Astrocyte of the spinal cord (primary cell): ENCODE measurements around the gene CAST.

Experiments
- DNase-seq: peaks from one replicate; pipeline ENCODE4 v3.0.0; 2011; ENCODE audit warnings: low read depth, low spot score
- H3K4me3 ChIP-seq: 2 replicates; pipeline ENCODE4 v1.5.1; 2011; ENCODE audit warnings: low read depth, mild to moderate bottlenecking, low read length, moderate library complexity
- in situ Hi-C: cut with HindIII; loops from 2 replicates; pipeline ENCODE4 v1.10.0; 2017; ENCODE audit warnings: low sequenced_read_pairs
- TF ChIP-seq, protein P1 (sequence below): IDR thresholded peaks from 2 replicates; pipeline ENCODE4 v1.5.1; 2012; ENCODE audit warnings: low read depth, mild to moderate bottlenecking, low read length, inconsistent platforms

The CAST gene

DNA sequence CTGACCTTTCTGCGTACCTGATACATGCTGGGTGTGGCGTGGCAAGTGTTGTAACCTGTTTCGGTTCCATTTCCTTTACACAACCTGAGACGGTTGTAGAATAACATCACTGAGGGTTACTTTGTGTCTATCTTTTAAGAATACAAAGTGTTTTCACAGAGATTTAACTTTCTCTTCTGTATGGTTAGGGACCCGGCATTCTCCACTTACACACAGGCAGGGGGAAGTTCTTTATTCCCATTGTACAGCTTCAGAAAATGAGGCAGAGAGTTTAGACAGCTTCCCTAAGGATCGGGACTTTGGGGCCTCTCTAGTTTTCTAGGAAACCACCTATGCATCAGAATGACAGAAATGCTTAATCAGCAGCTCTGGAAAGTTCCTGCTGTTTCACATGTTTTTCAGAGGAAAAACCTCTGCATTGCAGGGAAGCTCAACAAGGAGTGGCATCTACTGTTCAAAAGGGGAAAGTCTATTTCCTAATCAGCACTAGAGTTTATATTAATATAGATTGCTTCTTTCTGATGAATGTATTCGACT is 41.3 kb downstream of the CAST start:
- peak overlapping the region; percentile 64 for H3K4me3 ChIP-seq
- TF ChIP-seq, protein P1, sequence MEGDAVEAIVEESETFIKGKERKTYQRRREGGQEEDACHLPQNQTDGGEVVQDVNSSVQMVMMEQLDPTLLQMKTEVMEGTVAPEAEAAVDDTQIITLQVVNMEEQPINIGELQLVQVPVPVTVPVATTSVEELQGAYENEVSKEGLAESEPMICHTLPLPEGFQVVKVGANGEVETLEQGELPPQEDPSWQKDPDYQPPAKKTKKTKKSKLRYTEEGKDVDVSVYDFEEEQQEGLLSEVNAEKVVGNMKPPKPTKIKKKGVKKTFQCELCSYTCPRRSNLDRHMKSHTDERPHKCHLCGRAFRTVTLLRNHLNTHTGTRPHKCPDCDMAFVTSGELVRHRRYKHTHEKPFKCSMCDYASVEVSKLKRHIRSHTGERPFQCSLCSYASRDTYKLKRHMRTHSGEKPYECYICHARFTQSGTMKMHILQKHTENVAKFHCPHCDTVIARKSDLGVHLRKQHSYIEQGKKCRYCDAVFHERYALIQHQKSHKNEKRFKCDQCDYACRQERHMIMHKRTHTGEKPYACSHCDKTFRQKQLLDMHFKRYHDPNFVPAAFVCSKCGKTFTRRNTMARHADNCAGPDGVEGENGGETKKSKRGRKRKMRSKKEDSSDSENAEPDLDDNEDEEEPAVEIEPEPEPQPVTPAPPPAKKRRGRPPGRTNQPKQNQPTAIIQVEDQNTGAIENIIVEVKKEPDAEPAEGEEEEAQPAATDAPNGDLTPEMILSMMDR, result no peak
- DNase-seq, result peak; percentile 40
- in situ Hi-C loops, result no loop called here

DNA sequence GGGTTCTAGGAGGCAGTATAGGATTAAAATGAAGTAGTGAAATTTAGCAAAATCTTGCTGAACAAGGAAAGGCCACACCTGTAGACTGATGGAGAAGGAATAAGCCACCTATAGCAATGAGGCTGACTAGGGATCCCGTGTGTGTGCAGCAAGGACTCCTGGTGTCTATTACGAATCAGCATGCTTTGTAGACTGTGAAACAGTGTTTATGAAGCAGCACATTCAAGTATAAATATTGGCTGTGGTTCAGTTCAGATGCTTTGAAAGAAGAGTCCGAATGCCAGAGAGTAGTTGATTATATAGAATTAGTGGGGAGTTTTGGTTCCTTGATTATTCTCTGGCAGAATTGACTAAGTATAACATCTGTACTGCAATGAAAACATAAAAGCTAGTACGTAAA is 41.8 kb downstream of the CAST start:
- TF ChIP-seq, protein P1, result no peak
- H3K4me3 ChIP-seq, result peak overlapping the region; percentile 64
- DNase-seq, result no peak
- in situ Hi-C loops, result no loop called here

DNA sequence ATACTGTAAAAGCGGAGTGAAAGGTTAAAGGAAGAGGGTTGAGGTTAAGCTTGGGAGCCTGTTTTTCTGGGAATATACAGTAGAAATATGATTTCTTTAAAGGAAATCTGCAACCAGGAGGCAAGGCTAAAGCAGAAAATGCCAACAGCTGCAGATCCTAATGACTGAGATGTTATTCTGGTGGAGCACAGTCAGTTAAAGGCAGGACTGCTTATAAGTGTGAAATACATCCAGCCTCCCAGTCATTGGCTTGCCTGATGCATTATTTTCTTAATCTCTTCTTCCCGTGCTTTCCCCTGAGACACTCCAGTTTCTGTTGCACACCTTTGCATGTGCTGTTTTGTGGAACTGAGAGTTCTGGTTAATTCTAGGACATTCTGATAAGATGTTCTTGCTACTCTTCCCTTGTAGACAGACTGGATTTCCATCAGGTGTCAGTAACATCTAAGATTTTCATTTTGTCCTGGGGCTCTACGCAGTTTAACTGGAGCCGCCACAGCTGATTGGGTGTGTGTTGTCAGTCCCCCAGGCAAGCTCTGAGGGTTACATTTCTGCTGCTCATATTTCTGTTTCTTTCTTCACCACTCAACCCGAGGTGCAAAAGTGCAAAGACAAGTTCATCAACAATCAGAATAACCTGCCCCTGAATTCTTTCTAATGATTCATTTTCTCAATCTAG is 44.4 kb downstream of the CAST start:
- in situ Hi-C loops, result no loop called here
- no peak for DNase-seq
- TF ChIP-seq, protein P1, result no peak
- no peak overlapping the region for H3K4me3 ChIP-seq

DNA sequence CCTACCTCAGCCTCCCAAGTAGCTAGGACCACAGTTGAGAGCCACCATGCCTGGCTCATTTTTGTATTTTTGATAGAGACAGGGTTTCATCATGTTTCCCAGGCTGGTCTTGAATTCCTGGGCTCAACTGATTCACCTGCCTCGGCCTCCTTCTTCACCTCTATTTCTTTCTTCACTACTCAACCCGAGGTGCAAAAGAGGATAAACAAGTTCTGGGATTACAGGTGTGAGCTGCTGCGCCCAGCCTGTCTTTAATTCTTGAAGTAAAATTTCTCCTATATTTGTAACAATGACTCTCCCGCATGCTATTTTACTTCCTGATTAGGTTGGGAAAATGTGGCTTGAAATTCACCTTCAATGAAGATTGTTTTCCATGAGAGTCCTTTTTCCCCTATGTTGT is 46.4 kb downstream of the CAST start:
- in situ Hi-C loops, result no loop called here
- no peak overlapping the region for H3K4me3 ChIP-seq
- DNase-seq, result no peak
- TF ChIP-seq, protein P1, result no peak

DNA sequence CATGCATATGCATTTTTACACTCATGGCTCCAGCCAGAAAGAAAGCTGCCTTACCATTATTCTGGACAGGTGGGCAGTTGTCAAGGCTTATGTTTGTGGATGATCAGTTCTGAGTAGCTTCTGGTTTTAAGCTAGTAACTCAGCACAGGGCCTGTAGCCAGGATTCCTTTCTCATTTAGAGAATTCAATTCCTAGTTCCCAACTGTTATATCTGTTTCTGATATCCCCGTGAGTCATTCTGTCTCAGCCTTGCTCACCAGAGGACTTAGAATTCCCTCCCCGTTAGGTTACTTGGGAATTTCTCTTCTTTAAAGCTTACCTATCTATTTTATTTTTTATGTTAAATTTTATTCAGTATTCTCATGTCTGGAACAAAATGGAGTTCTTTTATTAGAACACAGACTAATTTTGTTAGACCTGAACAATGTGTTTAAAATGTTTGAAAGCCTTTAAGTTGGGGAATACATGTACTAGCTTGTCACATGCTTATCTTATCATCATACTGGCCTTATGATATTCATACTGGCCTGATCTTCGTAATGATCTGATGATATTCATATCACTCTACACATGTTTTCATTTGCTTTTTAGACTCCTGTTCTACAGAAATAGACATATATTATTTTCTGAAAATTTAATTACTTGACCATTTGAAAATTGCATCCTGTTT is 47.1 kb downstream of the CAST start:
- in situ Hi-C loops, result no loop called here
- peak; percentile 80 for DNase-seq
- TF ChIP-seq, protein P1, result no peak
- H3K4me3 ChIP-seq, result no peak overlapping the region

DNA sequence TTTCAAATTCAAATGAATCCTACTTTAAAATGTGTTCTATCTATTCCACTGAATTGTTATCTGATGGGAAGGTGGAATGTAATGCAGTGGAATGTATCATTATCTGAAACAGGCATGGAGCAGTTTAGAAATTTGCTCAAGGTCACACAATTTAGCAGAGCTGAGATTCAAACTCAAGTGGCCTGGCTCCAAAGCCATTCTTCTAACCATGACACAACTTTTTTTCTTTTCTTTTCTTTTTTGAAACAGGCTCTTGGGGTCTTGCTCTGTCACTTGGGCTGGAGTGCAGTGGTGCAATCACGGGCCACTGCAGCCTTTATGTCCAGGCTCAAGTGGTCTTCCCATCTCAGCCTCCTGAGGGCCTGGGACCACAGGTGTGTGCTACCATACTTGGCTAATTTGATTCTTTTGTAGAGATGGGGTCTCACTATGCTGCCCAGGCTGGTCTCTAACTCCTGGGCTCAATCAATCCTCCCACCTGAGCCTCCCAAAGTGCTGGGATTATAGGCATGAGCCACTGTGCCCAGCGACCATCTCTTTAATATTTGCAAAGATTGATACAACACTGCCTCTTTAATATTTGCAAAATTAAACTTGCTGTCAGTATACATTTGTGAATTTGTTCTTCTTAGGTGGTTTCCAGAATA is 50.0 kb downstream of the CAST start:
- TF ChIP-seq, protein P1, result no peak
- in situ Hi-C loops, result no loop called here
- no peak overlapping the region for H3K4me3 ChIP-seq
- no peak for DNase-seq
